ENCODE data around the gene SLC45A1.

The SLC45A1 gene

DNA sequence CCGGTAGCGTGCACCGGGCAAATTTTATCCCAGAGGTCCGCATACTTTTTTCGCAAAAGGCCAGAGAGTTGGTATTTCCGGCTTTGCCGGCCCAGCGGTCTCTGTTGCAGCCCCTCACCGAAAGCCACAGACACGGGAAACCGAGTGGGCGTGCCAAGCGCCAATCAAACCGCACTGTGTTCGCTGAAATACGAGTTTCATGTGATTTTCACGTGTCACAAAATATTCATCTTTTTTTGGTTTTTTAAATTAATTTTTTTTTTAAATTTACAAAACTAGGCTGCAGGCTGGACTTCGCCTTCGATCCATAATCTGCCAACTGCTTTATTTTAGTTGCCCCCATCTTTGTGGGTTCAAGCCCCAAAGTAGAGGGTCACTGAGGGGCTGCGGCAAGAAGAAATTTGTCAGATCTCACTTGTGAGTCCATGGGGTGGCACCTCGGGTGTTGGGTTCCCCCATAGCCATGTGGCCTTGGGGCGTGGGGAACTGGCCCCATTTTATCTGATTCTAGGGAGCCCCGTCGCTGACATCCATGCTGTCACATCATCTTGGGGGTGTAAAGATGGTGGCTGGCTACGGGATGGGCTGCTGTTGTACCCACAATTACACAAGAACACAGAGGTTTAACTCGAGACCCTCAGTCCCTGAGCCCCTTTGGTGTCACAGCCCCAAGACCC lies 20.8 kb downstream of the SLC45A1 start:
- DNase-seq: no peak

DNA sequence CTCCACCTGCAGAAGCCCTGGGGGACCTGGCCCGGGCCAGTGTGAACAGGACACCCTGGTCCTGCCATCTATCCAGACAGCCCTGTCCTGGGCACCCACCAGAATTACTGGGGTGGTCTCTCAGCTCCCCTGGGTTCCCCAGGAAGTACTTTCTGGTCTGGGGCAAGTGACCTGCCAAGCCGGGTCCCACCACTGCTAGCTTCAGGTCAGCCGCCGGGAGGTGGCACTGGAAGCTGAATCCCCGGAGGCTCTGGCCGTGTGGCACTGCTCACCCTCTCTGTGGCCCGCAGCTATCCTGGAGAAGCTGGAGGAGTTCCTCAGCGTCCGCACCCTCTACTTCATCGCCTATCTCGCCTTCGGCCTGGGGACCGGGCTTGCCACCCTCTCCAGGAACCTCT lies 21.3 kb downstream of the SLC45A1 start:
- DNase-seq: no peak

DNA sequence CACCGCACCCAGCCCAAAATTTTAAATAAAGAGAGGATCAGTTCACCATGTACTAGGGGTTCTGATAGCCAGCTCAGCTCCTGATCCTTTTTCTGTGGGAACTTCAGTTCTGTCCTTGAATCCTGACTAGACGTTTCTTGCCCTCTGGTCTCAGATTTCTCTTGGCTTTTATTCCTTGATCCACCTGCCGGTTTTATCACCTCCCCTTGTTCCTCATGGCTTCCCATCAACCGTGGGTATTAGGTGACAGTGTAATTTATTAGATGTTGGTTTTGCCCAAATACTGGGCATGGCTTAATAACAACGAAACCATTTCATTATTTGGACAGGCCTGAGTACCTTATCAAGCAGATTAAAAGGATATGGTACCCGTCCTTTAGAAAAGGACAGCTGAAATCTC lies 22.5 kb downstream of the SLC45A1 start:
- DNase-seq: no peak

DNA sequence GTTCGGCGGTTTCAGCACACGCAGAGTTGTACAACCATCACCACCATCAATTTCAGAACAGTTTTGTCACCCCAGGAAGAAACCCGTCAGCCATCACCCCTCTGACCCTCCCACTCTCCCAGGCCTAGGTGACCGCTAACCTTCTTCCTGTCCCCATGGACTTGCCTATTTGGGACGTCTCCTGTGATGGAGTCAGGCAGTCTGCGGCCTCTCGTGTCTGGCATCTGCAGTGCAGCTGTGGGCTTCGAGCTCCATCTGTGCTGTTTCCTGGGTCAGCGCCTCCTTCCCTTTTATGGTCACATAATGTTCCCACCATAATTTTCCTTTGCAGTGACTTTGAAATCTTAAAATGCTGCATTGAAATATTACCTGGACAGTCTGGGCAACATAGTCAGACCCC lies 24.4 kb downstream of the SLC45A1 start:
- DNase-seq: no peak

DNA sequence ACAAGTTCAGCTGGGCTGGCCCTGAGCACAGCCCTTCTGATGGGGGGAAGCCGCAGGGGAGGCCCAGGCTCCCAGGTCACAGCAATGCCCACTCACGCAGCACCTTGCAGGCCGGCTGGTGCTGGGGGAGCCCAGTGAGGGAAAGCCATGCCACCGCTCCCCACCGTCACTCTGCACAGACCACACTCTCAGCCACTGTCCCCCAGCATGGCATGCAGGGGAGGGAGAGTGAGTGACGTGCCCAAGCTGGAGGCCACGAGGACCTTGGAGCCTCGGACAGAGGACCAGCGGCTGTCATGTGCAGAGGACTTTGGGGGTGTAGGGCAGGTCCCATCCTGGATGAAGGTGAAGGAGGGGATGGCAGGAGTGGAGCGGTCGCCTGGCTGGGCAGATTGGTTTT lies 25.1 kb downstream of the SLC45A1 start:
- no peak for DNase-seq

DNA sequence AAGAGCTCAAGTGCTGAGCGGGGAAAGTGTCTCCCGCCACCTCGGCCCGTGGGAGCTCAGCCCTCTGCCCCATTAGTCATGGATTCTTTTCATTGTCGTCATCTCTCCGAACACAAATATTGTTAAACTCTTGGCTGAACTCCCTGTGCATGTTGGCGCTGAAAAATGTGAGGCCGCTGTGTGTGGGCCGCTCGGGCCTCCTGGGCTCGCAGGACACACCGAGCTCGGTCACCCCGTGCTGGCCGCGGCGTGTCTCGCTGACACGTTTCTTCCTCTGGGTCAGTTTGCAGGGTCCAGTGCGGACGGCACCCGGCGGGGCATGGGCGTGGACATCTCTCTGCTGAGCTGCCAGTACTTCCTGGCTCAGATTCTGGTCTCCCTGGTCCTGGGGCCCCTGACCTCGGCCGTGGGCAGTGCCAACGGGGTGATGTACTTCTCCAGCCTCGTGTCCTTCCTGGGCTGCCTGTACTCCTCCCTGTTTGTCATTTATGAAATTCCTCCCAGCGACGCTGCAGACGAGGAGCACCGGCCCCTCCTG lies 25.6 kb downstream of the SLC45A1 start:
- no peak for DNase-seq

DNA sequence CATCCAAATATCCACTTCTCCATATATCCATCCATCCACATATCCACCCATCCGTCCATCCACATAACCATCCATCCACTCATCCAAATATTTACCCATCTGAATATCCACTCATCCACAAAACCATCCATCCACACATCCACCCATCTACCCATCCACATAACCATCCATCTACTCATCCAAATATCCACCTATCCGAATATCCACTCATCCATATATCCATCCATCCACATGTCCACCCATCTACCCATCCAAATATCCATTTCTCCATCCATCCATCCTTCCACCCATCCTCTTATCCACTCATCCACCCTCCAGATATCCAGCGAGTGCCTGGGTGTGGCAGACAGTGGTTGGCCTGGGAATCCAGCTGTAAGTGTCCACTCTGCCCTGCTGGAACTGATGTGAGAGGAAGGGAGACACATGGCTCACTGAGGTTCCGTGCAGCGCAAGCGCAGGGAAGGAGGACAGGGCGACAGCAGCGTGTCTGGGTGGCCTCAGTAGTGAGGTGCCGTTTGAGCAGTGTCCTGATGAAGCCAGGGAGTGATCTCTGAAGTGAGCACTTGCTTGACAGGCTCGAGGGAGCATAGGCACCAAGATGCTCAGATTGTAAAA lies 27.1 kb downstream of the SLC45A1 start:
- DNase-seq: no peak

DNA sequence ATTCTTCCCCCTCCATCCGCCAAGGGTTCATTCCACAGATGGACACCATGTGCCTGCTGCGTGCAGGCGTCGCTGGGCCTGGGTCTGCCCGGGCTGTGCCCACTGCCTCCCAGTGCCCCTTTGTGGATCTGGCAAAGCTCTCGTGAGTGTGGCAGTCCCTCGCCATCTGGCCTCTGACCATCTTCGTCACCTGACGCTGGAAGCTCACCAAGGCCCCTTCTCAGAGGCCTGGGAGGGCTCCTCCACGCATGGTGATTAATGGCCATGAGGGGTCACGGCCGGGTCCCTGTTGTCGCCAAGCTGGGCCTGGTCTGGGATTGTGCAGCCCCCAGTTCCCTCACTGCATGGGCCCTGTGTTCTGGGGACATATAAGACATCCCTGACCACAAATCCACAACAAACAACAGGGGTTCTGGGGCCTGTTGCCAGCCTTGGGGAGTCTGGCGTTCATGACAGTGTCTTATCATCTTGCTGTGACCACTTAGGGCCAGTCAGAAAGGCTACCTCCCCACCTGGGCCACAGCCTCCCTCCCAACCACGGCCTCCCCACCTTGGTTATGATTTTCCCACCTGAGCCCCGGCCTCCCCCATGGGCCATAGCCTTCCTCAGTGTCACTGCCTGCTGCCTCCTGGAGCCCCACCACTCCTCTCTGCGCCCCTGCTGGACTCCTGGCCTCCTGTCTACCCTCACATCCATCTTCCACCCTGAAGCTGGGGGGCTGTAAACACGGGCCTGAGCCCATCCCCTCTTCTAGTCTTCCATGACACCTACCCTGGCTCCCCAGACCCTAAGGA lies 27.9 kb downstream of the SLC45A1 start:
- no peak for DNase-seq

DNA sequence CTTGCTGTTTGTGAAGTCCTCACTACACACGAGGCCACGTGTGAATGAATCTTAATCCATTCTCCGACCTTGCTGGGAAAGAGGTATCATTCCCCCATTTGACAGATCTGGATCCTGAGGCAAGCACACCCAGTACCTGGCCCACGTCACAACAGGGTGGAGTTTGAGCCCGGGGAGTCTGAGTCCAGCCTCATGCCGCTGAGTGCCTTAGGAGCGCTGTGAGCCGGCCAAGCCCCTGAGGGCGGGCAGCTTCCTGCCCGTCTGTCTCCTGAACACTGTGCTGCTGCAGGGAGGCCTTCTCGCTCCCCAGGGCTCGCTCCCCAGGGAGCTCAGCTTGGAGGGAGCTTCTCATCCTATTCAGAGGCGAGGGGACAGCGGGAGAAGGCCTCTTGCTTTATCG lies 29.7 kb downstream of the SLC45A1 start:
- no peak for DNase-seq

DNA sequence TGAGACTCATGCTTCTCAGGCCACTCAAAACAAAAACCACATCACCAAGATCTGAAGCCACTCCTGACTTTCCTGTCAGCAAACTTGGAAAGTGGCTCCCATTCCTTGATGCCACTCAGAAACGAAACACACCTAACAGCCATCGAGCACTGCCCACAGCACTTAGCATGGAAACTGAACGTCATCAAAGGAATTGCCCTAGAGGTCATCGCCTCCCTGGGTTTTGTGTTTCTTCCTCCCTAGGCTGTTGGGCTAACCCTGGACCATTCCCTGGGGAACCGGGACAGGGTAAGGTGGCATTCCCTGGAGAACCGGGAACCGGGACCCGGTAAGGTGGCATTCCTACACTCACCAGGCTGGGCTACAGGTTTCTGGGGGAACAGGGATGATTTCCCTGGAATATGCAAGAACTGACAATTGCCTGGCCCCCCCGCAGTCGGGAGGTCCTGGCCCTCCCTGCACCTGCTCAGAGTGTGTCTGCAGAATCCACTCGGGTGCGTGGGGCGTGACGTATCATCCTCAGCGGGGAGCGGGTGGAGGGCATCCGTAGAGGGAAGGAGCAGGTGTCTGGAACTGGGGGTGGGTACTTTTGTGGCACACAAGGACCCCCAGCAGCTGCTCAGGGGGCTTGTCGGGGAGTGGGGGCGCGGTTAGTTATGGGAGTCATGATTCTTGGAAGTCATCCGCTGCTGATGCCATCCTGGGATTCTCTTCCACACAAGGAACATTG lies 30.3 kb downstream of the SLC45A1 start:
- DNase-seq: no peak

DNA sequence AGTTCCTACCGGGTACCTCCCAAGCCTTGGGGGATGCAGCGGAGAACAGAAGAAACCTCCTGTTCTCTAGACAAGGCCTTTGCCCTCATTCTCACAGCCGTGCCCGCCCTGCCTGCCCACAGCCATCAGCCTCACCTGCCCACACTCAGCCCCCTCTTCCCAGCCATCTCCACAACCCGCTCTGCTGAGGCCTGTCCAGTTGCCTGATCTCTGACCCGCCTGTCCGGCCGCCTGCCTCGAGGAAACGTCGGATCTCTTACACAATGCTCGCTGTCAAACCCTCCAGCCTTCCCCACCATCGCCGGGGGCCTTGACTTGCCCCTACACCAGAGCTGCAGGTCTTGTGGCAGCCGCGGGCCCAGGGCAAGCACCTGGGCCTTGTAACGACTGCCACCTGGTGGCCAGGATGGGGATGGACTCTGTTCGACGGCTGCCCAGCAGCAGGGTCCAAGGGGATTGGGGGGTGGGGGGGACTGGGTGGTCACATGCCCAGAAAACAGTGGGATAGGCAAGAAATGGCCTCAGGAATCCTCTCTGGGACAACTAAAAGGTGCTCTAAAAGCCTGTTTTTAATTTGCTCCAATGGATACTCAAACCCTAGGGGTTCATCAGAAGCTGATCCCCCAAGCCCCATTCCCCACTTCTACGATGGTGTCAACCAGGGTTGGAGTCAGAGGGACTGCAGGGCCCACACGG lies 31.0 kb downstream of the SLC45A1 start:
- peak; percentile 69 for DNase-seq

DNA sequence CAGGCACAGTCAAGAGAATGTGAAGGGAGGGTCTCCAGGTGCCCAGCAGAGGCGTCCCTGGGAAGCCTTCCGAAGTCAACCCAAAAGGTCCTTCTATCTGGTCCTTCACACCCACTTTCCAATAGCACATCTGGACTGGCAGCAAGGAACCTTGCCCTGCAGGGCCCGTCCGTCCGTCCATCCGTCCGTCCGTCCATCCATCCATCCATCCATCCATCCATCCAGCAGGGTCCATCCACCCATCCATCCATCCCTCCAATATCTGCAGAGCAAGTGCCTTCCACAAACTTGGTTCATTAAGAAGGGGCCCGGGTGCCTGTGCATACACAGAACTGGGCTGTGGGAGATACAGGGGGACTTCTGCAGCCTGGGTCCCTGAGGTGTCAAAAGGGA lies 31.6 kb downstream of the SLC45A1 start:
- DNase-seq: no peak

DNA sequence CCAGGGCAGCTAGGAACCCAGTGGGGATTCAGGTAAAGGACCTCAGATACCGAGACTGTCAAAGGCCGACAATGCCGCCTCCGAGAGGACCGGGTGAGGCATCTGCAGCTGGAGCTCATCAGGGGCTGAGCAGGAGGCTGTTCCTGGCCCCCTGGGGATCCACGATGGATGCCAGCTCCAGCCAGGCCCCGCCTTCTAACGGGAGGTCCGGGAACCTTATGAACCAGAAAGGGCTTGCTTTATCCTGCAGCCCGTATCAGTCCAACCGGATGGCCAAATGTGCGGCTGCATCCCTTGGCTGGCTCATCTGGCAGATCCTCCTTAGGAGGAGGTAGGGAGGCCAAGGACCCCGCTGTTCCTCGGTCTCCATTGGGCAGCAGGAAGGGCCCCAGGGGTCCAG lies 32.0 kb downstream of the SLC45A1 start:
- no peak for DNase-seq

DNA sequence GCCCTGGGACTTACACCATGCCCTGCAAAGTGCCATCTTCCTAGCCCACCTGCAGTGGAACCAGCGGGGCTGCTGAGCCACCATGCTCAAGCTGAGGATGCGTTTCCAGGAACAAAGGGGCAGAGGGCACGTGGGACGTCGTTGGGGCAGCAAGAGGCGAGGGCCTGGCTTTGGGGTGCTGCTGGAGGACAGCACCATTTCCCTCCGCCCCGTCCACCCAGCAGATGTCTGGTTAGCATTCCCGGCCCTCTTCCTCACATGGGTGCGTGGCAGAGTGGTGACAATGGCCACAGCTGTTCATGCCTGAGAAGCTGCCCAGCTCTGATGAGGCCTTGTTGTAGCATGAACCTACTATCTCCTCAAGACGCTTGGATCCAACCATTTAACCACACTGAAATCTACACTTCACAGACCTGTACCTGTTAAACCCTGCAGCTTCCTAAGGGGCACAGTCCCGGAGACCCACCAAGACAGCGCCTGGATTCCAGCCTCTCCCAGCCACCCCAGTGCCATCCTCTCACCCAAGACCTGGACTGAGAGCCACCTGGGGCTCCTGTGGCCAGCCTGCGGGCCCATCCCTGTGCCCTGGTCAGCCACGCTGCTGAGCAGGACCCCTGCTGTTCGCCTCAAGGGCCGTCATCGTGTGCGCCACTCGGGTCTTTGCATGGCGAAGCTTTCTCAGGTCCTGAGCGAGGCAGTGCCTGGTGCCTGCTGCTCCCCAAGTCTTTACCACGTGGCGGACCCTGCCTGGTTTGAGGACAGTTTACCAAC lies 33.2 kb downstream of the SLC45A1 start:
- DNase-seq: no peak

DNA sequence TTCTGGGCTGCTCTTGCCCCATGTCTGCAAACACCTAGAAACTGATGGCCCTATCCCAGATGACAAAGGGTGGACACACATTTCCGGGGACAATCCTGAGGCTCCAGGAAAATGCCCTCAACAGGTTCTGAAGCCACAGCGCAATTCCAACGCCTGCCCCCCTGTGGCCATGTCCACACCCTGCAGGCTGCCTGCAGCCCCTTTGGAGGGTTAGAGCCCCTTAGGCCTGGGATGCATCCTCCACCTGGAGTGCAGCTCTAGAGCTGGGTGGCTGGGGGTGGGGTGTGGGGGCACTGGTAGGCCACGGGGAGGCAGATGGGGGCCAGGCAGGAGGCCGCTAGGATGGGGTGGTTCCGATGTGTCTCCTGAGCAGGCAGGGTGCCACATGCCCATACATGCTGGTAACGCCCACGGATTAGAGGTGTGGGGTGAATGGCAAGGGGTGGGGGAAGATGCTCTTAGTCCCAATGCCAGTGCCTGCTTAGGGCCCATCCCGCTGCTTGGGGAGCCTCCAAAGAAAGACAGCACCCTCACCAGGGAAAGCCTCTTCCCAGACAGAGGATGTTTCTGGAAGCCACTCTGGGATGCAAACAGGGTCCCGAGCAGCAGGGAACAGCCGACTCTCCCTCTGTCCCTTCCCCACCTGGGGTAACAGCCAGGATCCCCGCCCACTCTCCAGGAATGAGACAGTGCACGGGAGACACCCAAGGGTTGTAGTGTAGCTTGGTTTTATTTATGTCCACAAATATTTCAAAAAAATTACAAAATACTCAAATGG lies 34.0 kb downstream of the SLC45A1 start:
- DNase-seq: peak; percentile 47

DNA sequence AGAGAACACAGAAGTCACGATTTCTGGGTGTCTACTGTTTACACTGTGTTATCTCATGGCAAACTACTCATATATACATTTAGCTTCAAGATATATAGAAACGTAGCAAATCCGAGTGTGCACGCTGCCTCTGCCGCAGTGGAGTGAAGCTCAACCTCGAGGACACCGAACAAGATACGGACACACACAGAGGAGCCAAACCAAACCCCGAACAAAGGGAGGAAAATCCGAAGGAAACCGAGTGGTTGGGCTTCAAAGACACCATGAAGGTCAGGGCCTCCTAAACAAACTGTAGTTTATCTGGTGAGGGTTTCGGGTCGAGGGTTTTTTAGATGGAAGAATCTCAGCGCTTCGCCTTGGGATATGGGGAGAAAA lies 34.5 kb downstream of the SLC45A1 start:
- no peak for DNase-seq

DNA sequence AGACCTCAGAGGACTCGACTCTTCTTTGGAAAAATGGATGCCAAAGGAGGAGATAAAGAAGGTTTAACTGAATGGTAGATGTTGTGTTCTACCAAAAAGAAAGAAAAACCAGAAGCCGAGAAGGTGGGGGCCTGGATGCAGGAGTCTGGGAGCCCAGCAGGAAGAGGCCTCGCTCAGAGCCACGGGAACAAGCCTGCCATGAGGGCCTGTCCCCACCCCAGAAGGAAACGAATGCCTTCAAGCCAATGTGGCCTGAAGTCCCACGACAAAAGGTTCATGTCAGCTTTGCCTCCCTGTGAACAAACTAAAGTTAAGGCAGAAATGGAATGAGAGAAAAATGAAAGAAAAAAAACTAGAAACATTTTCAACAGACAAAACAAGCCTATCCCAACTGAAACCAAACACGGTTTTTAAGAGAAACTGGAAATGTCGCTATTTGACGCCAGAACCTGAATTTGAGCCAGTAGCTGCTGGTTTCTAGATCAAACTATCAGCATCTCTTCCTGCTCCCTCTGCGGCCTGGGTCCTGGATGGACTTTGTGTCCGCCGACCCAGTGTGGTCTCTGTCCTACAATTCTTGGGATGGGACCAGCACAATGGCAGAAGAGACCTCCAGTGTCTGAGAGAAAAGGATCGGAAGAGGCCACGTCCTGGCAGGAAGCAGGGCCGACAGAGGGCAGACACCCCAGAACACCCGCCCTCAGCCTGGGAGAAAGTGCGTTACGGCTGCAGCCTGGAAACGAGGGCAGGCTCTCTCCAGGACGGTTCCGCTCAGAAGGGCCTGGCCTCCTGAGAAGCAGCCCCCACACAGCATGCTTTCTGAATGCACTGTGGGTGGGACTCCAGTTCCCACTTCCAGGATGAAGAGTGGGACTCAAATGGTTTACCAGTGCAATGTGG lies 35.2 kb downstream of the SLC45A1 start:
- DNase-seq: no peak

DNA sequence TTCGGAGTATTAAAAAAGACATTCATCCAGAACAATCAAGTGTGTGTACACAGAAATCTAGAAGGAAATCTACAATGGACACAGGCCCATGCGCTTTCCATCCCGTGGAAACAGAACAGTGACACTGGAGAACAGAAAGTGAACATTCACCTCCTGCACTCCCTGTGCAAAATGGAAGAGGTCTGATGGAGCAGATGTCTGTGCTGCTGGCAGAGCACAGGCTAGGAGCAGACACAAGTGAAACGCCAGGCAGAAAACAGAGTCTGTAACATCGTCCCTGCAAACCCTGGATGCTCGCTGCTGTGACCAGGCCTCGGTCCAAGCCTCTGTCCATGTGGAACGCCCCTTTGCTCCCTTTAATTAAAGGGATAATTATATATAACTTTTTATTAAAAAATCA lies 36.1 kb downstream of the SLC45A1 start:
- no peak for DNase-seq

DNA sequence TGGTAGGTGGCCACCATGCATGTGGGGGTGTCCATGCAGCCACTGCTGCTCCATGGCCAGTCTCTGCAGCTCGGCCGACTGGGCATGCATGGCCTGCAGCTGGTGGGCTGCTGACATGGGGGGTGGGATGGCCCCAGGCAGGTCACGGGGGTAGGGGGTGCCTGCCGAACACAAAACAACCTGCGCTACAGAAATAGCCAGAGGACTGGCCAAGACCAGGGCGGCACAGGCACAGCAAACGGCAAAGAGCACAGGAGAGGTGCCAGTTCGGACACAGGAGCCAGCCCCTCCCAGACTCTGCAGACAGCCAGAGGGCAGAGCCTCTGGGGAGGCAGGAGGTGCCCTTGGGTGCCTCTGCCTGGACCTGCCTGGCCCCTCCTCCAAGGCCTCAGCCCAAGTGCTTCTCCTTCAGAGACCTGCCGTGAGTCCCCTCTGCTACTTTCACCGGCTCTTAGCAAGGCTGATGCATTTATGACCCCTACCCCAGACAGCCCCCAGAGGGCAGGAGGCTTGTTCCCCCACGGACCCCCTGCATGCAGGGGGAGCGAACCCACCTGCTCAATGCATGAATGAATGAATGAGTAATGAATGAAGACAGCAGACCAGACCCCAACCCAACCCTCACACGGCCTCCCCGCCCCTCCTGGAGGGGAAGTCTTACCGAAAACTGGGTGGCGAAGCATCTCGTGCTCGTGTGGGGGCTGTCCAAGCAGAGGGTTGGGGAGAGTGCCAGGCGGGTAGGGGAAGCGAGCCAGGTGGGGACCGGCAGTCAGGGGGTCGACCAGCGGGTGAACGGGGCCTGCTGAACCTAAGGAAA lies 37.7 kb downstream of the SLC45A1 start:
- no peak for DNase-seq
